Epithelial cell of esophagus (primary cell): ENCODE measurements around the gene NAA15.
A peak's percentile ranks its signal among the peaks of the same experiment; 100 is the strongest.

Experiments used
- DNase-seq: peaks from one replicate; pipeline ENCODE4 v3.0.0; 2010; ENCODE audit warnings: low read depth
- H3K4me3 ChIP-seq: 2 replicates; pipeline ENCODE4 v1.5.1; 2011; ENCODE audit warnings: mild to moderate bottlenecking, low read length, control low read depth
- TF ChIP-seq, protein P1 (sequence below): IDR thresholded peaks from 2 replicates; pipeline ENCODE4 v1.5.1; 2011; ENCODE audit warnings: low read depth, mild to moderate bottlenecking, low read length, control low read depth, inconsistent platforms; ENCODE audit not compliant: insufficient read depth; ENCODE audit errors: missing control alignments

The NAA15 gene

DNA sequence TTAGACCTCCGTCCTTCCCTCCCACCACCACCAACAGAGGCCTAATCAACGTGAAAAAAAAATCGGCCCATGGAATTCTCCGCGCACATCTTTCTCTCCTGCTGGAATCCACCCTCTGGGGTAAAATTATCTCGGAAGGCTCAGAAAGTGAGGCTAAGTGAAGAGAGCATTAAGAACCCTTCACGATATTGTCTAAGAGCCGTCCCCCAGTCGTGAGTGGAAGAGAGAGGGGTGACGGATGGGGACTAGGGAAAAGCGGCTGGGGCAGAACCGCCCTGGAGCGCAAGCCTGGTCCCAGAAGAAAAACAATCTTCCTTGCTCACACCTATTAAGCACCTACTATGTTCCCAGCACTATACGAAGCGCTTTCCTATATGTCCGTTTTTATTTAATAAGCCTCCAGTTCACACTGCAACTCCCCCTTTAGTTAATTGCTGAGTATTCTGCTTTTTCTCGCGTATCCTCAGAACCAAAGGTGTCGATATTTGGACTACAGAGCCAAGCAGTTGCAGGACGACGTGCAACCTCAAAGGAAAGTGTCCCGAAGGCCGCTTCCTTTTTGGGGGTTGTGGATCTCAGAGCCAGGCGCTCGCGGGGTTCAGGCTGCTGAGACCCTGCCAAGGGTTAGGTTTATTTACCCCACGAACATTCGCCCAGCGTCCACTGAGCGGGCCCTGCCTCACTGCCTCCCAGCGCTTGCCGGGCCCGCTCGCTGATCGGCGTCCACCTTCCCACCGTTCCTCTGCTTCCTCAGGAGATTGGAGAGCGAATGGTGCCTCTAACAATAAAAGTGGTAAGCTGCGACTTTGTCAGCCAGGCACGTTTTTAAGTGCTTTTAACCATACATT lies 22.2 kb upstream of the NAA15 start:
- H3K4me3 ChIP-seq = peak overlapping the region; percentile 44
- TF ChIP-seq, protein P1, sequence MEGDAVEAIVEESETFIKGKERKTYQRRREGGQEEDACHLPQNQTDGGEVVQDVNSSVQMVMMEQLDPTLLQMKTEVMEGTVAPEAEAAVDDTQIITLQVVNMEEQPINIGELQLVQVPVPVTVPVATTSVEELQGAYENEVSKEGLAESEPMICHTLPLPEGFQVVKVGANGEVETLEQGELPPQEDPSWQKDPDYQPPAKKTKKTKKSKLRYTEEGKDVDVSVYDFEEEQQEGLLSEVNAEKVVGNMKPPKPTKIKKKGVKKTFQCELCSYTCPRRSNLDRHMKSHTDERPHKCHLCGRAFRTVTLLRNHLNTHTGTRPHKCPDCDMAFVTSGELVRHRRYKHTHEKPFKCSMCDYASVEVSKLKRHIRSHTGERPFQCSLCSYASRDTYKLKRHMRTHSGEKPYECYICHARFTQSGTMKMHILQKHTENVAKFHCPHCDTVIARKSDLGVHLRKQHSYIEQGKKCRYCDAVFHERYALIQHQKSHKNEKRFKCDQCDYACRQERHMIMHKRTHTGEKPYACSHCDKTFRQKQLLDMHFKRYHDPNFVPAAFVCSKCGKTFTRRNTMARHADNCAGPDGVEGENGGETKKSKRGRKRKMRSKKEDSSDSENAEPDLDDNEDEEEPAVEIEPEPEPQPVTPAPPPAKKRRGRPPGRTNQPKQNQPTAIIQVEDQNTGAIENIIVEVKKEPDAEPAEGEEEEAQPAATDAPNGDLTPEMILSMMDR = no peak
- no peak for DNase-seq

DNA sequence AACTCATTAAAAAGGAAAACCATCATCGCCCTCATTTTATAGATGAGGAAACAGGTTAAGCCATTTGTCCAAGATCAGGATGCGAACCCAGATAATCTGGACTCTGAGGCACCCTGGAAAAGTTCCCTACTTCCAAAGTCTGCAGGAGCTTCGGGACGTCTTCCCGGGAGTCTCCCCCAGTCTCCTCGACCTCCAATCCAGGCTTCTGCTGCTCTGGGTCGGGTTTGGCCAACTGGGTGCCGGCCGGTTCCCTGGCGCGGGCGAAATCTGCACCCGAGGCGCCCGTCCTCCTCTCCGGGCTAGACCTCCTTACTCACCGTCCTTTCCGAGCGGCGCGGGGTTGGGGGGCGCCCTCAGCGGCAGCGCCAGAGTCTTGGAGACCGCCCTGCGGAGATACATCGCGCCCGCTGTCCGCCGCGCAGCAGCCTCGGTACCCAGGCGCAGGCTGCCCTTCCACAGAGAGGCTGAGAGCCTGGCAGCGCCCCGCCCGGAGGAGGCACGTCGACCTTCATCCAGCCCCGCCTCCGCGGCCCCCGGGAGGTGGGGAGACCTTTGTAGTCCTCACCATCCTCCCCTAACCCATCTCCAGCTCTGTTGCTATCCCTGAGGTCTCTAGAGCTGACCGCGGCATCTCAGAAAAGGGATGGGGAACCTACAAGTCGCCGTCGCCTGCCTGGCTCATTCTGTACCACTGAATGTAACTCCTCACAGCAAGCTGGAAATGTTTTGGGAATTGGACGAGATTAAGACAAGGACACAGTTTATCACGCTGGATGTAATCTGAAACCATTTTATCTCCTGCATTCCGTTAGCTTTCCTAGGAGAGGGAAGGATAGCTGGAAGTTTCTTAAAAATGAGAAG lies 21.3 kb upstream of the NAA15 start, which contains the start of gene MGARP:
MGARP (minus strand) TSS at position 466 of the 861 bp plus-strand sequence; CDS start at position 399, 67 bp downstream.
- TF ChIP-seq, protein P1 = no peak
- peak; percentile 44 for DNase-seq
- peak within 1 kb of the TSS; percentile 44 for H3K4me3 ChIP-seq

DNA sequence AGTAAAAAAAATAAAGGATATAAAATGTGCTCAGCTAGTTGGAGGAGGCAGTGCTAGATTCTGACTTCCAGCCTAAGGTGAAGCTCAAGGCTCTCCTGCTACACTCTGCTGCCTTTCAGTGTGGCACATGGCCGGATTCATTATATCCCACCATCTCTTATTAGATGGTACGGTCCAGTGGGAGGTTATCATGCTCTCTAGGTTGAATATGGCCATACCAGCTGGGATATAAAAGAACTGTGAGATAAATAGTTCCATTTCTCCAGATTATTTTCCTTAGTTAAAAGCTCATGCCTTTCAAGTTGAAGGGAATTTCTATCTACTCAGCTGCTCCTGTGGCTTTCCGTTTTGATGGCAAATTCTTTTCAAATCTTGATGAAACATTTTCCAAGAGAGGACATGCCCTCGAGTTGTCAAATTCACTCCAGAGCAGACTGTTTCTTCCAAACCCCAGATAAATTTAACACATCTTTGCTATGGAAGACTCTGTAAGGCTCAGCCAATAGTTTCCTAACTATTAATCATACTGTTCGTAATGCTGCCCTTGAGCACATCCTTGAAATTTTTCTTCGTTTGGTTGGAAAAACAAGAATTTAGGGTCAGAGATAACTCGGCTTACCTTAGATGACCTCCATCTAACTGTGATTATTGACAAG lies 19.1 kb upstream of the NAA15 start:
- DNase-seq = no peak
- no peak overlapping the region for H3K4me3 ChIP-seq
- TF ChIP-seq, protein P1 = no peak

DNA sequence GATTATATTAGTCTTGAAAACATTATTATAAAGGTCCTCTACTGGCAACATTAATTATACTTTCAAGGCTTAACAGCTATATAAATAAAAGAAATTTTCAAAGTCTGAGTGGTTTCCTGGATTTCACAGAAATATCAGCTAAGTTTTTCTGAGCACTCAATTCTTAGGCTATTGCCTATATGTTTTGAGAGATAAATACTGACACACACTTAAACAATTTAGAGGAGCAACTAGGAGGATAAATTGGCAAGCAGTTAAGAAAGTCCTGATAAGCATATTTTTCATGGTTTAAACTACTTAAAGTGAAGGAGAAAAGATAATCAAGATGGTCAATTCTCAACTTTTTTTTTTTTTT lies 18.6 kb upstream of the NAA15 start:
- DNase-seq = no peak
- H3K4me3 ChIP-seq = no peak overlapping the region
- TF ChIP-seq, protein P1 = no peak

DNA sequence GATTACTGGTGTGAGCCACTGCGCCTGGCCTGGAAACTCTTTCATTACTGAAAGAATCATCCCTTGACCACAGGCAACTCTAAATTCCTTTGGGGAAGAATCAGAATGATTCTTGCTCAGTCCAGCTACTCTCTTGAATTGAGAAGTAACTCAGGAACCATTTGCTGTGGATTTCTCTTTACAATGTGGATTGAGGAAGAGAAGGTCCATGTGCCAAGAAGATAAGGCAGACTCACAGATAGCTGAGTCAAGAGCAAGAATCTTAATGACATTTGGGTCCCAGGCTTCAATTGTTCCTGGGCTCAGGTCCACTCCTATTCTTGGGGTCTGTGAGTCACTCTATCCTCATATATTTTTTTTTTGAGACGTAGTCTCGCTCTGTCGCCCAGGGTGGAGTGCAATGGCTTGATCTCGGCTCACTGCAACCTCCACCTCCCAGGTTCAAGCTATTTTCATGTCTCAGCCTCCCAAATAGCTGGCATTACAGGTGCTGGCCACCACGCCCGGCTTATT lies 15.1 kb upstream of the NAA15 start:
- DNase-seq = no peak
- TF ChIP-seq, protein P1 = no peak
- no peak overlapping the region for H3K4me3 ChIP-seq

DNA sequence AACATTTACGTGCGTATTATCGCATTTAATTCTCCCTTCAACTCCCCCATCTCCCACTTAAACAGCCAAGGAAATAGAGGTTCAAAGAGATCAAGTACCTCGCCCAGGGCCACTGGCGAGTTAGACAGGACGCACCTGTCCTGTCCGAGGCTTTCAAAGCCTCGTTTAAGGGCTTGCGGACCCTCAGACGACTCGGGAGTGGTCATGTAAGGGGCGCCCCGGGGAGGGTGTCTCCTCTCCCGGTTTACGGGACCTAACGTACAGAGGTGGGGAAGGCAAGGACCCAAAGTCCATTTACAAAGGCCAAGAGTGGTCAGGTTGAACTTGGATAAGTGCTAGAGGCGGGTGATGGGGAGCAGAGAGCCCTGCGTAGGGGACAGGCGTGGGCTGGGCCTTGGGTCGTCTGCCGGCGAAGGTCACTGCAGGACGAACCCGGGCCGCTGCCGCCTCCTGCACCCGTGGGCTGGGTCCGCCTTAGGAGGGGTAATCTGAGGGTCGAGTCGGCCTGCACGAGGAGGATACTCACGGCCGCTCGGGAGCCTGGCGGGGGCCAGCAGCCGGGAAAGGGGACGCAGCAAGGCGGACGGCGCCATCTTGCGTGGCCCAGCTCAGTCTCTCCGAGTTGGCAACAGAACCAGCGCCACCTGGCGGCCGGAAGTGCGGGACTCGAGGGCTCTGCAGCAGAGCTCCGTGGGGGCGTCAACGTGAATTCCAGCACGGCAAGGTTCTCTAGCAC lies 5.9 kb upstream of the NAA15 start:
- peak overlapping the region; percentile 91 for H3K4me3 ChIP-seq
- TF ChIP-seq, protein P1 = peak; percentile 90
- peak; percentile 95 for DNase-seq
